ENCODE measurements around the gene PRDM11. TPM values are rescaled to one million over a fixed set of nuclear protein-coding genes. Genes with fewer than 3 reads are reported as not detected.

Gene PRDM11
- total RNA-seq, 1 experiment from 2014 or later: 2.7 TPM

DNA sequence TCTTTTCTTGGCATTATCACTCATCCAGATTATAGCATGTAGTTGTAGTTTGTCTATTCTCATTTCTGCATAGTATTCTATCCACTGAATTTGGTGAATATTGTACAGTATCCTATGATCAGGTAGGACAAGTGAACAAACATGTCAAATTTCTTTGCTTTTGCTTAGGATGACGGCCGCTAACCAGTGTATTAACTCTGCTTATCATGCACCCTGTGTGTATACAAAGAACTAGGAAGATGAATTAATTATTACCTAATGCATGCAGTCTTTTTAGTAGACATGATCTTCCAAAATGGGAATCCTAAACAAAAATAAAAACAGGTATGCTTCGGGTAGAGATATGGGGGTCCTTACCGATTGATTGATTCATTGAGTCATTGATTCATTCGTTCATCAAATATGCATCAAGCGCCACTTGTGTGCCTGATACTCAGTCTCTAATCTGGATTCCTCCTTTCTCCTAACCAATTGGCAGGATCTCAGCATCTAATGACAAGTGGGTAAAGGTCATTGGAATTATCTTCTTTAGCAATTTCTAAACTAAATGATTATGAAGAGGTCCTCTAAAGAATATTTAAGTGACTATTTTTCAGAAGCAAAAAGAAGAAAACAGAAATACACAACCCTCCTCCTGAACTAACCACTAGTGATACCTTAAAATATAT, 27.9 kb downstream of the PRDM11 start:
- DNase-seq (ENCODE audit: low read depth): no peak

DNA sequence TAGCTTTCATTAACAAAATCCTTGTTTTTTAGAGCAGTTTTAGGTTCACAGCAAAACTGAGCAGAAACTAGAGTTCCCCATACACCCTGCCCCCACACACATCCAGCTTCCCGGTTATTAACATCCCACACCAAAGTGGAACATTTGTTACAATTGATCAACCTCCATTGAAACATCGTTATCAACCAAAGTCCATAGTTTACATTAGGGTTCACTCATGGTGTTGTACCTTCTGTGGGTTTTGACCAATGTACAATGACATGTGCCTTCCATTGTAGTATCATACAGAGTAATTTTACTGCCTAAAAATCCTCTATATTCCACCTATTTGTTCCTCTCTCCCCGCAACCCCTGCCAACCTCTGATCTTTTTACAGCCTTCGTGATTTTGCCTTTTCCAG, 28.5 kb downstream of the PRDM11 start:
- DNase-seq (ENCODE audit: low read depth): no peak

DNA sequence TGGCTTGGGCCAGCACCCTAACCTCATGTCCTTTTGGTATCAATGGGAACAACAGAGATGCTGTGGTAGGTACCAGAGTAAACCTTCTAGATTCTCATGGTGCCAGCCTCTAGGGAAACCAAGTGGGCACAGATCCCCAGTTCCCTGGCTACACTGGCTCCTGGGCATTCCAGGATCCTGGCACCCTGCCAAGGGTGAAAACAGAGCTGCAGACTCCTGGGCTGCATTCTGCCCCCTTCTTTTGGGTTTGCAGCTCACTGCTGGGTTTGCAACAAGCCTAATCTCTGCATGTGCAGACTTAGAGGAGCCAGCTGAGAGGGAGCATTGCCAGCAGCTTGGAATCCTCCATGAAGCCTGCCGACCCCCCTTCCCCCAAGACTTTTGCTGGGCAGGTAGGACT, 30.6 kb downstream of the PRDM11 start:
- DNase-seq (ENCODE audit: low read depth): no peak

DNA sequence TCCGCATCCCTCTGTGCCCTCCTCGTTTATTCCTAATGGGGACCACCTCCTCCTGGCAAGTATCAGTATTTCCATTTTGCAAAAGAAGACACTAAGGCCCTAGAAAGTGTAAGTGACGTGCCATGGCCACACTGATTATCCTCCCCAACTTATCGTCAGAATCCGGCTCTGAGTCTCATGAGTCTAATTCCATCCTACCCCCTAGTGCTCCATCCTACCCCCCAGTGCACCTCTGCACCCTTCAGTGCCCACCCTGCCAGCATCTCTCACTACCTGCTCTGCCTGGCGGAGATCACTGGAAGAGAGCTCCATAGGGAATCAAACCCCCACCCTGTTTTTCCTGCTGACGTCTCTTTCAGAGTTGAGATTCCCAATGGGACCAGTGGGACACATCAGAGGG, 31.8 kb downstream of the PRDM11 start:
- no peak for DNase-seq (ENCODE audit: low read depth)

DNA sequence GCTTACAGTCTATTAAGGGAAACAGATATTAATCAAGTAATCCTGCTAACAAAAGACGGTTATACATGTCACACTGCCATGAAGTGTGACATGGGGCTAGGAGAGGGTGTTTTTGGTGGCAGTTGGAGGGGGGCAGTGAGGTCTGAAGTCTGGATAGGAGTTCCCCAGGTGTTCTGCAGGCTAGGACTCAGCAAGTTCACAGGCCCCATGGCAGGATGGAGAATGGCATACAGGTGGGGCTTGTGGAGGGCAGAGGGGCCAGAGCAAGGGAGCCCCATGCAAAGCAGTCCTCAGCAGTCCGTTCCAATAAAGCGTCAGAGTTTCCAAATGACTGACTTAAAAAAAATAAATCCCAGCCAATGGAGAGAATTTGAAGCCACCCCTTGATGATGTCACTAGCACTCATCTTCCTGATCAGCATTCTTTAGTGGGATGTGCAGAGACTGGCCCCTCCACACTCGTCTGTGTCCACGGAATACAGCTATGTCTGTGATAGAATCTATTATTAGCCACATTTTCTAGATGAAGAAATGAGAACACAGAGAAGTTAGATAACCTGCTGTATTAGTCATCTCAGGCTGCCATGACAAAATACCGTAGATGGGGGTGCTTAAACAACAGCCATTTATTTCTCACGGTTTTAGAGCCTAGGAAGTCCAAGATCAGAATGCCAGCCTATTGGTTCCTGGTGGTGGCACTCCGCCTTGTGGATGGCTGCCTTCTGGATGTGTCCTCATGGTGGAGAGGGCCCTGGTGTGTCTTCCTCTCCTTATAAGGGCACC, 32.6 kb downstream of the PRDM11 start:
- peak; percentile 59 for DNase-seq (ENCODE audit: low read depth)

DNA sequence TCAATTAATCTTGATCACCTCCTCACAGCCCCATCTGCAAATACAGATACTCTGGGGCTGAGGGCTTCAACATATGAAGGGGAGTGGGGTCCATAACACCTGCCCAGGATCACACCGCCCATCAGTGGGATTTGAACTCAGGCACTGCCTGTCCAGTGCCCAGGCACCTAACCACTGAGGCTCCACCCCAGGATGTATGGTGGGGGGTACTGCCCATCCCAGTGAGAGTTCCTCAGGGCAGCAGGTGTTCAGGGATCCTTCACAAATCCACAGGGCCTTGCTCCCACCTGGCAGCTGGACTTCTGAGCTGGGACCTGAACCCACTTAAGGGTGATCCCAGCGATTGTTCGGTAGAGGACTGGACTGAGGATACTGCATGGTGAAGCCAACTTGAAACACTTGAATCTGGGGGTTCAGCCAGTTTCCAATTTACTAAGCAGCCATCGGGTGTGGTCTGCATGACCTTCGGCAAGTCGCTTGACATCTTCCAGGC, 33.3 kb downstream of the PRDM11 start:
- peak; percentile 29 for DNase-seq (ENCODE audit: low read depth)

DNA sequence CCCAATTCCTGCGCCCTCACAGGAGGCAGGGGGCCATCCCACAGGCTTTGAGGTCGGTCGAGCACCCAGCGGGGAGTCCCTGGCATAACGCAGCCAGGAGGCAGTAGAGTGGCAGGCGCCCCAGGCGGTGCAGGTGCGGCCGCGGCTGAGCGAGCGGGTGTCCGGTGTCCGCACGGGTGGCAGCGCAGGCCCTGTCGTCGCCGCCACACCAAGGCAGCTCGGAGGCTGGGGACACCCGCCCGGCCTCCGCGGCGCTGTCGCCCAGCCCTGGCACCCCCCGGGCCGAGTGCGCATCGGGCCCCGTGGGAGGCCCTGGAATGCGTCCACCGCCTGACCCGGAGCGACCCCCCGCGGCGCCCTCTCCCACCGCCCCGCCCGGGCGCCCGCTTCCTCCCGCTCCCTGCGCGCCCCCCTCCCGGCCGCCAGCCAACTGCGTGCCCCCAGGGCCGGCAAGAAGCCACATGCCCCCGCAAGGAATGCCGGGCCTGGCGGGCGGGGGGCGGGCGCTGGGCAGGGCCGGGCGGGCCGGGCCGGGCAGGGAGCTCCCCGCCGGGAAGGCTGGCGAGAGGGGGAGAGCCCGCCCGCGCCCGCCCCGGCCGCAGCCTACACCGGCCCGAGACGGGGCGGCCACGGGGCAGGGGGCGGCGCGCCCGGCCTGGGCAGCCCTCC, 33.9 kb downstream of the PRDM11 start:
- peak; percentile 80 for DNase-seq (ENCODE audit: low read depth)

DNA sequence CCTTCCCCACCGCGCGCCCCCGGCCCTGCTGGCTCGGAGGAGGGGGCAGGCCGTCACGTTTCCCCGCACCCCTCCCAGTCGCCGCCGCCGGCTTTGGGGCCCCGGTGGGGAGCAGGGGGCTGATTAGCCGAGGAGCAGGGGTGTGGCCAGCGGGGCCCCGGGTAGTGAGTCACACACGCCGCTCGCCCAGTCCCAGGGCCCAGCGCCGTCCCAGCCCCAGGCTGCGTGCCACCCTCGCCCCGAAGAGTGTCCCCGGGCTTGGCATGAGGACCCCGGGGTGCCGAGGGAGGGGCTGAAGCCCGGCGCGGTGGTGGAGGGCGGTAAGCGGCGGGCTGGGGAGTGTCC, 34.4 kb downstream of the PRDM11 start:
- DNase-seq (ENCODE audit: low read depth): peak; percentile 83

DNA sequence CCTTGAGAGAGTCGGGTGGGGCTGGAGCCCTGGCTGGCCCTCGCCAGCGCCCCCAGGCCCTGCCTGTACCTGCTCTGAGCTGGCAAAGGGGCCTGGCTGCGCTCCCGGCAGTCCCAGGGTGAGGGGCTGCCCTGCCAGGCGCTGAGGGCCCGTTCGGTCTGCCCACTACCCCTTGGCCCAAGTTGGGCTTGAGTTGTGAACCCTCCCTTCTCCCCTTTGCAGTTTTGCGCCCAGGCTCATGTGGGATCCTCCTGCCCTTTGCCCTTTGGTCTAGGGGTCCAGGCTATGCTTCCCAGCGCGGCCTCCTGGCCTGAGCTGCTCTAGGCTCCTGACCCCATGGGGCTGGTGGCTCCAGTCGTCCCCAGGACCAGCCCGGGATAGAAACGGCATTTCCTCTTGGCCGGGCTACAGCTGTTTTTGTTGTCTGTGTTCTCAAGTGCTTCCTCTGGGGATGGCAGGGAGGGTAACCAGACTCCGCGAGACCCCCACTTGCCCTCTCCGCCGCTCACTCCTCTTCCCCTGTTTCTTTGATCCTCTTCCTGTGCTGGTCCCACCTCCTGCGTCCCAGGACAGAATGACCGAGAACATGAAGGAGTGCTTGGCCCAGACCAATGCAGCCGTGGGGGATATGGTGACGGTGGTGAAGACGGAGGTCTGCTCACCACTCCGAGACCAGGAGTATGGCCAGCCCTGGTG, 34.9 kb downstream of the PRDM11 start:
- no peak for DNase-seq (ENCODE audit: low read depth)

DNA sequence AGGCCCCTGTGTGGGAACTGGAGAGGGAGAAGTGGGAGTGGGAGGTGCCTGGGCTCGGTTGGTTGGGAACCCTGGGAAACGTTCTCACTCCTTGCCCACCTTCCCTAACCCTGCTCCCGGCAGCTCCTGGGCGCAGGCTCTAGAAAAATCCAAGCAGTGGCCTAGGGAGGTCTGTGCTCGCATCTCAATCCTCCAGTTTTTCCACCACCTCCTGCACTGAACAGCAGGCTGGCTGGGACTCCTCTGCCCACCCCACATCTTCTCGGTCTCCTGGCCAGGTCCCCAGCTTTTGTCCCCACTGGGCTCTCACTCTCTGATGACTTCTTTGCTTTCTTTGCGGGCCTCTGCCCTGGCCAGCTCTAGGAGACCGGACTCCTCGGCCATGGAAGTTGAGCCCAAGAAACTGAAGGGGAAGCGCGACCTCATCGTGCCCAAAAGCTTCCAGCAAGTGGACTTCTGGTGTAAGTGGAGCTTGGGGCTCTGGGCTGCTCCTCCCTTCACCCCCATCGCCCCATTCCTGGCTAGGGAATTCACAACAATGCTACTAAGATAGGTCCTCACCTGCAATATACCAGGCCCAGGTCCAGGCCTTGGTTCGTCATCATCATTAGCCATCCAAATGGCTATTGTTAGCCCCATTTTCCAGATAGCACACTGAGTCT, 35.6 kb downstream of the PRDM11 start:
- no peak for DNase-seq (ENCODE audit: low read depth)

DNA sequence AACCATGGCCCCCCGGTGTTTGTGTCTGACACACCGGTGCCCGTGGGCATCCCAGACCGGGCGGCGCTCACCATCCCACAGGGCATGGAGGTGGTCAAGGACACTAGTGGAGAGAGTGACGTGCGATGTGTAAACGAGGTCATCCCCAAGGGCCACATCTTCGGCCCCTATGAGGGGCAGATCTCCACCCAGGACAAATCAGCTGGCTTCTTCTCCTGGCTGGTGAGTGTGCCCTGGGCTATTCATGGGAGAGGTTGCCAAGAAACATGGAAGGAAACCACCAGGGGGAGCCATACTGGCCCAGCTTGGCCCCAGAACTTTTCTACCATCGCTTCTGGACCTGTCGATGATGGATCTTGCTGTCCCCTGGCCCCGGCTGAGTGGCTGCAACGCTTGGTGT, 36.5 kb downstream of the PRDM11 start:
- peak; percentile 41 for DNase-seq (ENCODE audit: low read depth)

DNA sequence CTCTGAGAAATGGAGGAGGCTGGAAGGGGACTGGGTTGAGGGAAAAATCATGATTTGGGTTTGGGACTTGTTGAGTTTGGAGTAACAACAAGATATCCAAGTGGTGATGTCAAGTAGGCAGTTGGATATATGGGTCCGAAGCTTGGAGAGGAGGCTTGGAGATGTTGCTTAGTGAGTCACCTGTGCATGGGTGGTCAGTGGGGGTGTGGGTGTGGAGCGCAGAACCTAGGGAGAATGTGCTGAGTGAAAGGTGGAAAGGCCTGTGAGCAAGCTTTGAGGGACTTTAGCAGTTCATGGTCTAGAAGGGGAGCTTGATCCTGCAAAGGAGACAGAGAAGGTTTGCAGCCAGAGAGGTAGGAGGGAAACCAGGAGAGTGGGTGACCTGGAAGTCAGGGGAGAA, 38.2 kb downstream of the PRDM11 start:
- no peak for DNase-seq (ENCODE audit: low read depth)

DNA sequence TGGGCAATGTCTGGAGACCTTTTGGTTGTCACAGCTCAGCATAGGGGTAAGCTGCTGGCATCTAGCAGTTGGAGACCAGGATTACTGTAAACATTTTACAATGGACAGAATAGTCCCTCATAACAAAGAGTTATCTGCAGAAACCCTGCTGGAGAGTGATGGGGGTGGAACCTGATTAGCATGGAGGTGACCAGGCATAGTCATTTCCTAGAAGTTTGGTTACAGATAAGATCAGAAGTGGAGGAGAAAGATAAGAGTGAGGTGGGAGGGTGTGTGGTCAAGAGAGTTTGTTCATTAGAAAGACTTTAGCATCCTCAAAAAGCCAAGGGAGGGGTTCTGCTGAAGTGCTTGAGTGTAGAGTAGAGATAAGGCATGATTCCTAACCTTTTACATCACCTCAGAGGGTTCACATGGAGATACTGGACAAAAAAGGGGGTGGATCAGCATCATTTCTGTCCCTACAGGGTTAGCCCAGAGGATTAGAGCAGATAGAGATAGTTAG, 38.8 kb downstream of the PRDM11 start:
- no peak for DNase-seq (ENCODE audit: low read depth)

DNA sequence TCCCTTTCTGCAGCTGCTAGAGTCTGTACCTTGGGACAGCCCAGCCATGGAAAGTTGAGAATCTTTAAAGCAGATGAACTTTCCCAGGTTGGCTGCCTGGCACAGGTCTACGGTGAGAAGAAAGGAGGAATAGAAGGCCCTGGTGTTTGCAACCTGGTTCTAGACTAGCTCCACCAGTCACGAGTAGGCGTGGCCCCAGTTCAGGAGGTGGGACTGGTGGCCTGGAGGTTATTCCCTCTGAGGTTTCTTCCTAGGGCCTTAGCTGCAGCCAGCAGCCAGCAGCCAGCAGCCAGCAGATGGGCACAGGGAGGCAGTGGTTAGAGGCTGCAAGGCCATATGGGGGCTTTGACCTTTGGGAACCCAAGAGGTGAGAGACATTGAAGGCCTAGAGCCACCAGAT, 40.9 kb downstream of the PRDM11 start:
- DNase-seq (ENCODE audit: low read depth): no peak

DNA sequence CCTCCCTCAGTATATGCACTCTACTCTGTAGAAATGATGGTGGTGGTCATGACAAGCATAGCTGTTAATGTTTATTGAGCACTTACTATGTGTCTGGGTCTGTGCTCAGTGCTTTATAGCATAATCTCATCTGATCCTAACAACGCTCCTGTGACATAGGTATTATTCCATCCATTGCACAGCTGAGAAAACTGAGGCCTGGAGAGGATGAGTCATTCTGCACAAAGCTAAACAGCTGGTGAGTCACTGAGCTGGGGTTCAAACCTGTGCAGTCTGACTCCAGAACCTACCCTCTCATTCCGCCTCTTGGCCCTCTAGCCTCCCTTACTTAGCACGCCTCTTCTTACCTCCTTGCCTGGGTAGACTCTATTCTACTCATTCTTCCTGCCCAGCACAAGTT, 41.7 kb downstream of the PRDM11 start:
- DNase-seq (ENCODE audit: low read depth): no peak

DNA sequence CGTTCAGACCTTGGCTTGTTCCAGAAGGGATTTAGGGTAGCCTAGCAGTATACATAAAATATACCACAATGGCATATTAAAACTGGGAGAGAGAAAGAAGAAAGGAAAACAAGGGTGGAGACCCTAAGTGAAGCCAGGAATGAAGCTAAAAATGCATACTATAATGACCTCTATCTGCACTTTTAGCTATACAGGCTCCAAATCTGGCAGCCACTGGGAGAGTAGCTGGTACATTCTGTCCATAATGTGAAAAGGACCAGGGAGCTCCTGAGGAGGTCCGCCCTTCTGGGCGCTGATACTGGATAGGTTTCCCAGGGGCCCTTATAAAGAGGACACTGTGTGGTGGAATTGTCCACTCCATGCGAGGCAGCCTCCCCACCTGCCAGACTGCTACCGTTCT, 42.8 kb downstream of the PRDM11 start:
- DNase-seq (ENCODE audit: low read depth): no peak

DNA sequence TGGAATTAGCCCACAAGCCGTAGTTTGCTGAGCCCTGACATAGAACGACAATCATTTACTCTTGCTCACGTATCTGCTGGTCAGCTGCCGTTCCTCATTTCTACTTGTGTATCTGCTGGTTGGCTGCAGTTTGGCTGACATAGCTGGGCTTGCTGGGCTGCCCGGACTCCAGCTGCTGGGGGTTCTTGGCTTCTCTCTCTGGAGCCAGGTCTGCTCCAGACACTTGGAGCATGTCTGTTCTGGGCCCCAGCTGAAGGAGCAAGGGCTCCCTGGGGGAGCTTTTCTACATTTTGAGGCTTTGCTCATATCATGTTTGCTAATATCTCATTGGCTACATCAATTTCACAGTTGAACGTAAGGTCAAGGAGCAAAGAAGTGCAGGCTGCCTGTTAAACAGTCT, 47.3 kb downstream of the PRDM11 start:
- DNase-seq (ENCODE audit: low read depth): no peak

DNA sequence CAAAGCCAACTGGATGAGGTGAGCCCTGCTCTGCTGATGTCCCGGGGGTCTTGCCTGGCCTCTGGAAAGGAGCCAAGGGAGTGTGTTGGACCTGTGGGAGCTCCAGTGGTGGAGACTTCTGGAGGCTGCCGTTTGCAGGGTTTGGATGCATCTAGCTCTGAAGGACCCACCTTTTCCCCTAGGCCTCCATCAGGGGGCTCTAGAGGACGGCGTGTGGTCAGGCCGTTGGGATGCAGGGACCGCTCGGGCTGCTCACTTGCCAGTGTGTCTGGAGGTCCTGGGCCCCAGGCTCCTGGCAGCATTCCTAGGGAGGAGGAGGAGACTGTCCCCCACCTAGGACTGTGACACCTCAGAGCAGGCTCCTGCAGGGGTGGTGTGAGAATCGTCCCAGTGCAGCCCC, 58.3 kb downstream of the PRDM11 start:
- no peak for DNase-seq (ENCODE audit: low read depth)

DNA sequence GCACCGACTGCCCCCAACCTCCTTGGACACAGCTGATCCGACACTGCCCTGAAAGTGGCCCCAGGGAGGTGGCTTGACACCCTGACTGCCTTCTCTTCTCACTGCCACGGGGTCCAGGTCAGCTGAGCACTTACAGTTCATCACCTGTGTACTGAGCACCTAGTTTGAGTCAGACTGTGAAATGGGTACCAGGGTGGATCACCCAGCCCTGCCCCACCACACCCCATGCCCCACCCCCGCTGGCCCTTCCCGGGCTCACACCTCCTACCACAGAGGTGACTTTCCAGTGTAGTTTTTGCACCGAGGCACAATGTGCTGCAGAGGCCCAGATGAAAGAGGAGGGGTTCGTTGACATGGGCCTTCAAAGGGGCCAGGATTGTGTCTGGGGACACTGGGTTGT, 59.5 kb downstream of the PRDM11 start:
- DNase-seq (ENCODE audit: low read depth): no peak

DNA sequence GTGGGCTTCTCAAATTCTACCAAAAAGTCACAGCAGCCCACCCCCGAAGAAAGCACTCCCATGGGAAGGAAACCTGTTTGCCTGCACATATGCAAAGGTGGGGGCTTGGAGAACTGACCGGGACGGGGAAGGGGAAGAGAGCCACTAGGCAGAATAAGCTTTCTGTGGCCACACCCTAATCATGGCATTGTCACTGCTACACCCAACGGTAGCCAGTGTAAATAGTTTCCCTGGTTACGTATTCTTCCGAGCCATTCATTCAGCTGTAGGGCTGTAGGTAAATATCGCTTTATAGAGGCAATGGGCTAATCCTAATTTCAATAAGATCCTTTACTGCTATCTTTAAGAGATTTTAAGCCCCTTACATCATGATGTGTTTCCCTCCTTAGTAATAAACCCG, 61.7 kb downstream of the PRDM11 start:
- no peak for DNase-seq (ENCODE audit: low read depth)

DNA sequence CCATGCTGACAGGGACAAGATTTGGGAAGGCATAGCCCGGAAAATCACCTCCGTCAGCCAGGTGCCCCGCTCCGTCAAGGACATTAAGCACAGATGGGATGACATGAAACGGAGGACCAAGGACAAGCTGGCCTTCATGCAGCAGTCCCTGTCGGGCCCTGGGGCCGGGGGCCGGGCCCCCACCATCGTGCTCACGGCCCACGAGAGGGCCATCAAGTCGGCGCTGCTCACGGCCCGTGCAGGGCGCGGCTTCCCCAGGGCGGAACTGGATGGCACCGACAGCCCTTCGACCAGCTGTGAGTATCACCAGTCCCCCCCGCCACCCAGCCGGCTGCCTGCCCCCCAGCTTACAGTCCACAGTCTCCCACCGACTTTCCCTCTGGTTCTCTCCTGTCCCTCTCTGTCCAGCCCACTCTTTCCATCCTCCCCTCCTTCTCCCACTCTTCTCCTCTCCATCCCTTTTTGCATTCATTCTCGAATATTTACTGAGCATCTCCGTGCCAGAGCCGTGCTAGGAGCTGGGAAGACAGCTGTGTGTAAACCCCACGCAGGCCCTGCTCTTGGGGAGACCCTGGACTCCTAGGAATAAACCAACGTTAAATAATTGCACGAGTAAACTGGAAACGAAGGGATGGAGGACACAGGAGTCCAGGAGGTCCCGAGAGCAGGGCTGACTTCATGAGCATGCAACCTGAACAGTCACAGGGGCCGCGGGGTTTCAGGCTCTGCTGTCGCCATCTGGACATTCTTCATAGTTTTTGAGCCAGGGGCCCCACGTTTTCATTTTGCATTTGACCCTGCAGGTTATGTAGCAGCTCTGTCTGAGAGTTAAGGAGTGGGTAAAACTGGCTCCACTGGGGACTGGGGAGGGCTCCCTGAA, 62.8 kb downstream of the PRDM11 start:
- no peak for DNase-seq (ENCODE audit: low read depth)

Data from Daoy (cell line).